B cell (primary cell): ENCODE measurements around the gene PSMD1. TPM values are rescaled to one million over a fixed set of nuclear protein-coding genes. Genes with fewer than 3 reads are reported as not detected.

Experiments
- ATAC-seq: fragments of 200-7000 bp; cut with Tn5 transposase; one replicate; pipeline ENCODE4 v1.10.0; 2021; ENCODE audit warnings: low read depth, mild to moderate bottlenecking, moderate number of reproducible peaks, moderate library complexity
- CTCF ChIA-PET: fragments of 350-600 bp; sonication (Branson Sonifier 250); formaldehyde crosslinking; loops from one replicate; lab custom pipeline; 2021; ENCODE audit warnings: antibody characterized with exemption, inconsistent platforms; lab: Charles Lee
- POLR2A ChIA-PET: fragments of 350-600 bp; sonication (Branson Sonifier 250); formaldehyde crosslinking; loops from one replicate; lab custom pipeline; 2021; ENCODE audit warnings: antibody characterized with exemption; lab: Charles Lee
- DNase-seq: peaks from one replicate; pipeline ENCODE4 v3.0.0; 2013
- H2AFZ ChIP-seq: 2 replicates; pipeline ENCODE4 v1.6.1; 2012; ENCODE audit warnings: mild to moderate bottlenecking, low read depth, low read length; ENCODE audit not compliant: insufficient read depth, poor library complexity, severe bottlenecking
- H3K27ac ChIP-seq, 2 donors: 1 replicate in 1 of 2; 2 replicates in 1 of 2; pipeline ENCODE4 v1.5.1; 2012 to 2013; ENCODE audit warnings: low read length in 2 of 2, mild to moderate bottlenecking in 2 of 2, moderate library complexity in 1 of 2
- H3K27me3 ChIP-seq, 4 experiments: fragments of 200-600 bp in 1 of 4; sonication (generic) in 1 of 4; replicated peaks in 1 of 4; 1 replicate in 2 of 4; 2 replicates in 2 of 4; pipeline versions ENCODE4 v1.6.1 to v1.7.0; 2013 to 2016; ENCODE audit warnings: low read length in 3 of 4, mild to moderate bottlenecking in 2 of 4, mixed read lengths in 1 of 4, moderate library complexity in 1 of 4; ENCODE audit not compliant: insufficient read depth in 4 of 4, control insufficient read depth in 3 of 4; ENCODE audit errors: control extremely low read depth in 1 of 4
- H3K36me3 ChIP-seq, 2 experiments: replicated peaks in 1 of 2; 1 replicate in 1 of 2; 2 replicates in 1 of 2; pipeline versions ENCODE4 v1.6.1 to v1.7.1; 2013; ENCODE audit warnings: low read length in 1 of 2; ENCODE audit not compliant: insufficient read depth in 2 of 2, control insufficient read depth in 1 of 2; ENCODE audit errors: control extremely low read depth in 1 of 2, extremely low read depth in 1 of 2
- H3K4me1 ChIP-seq, 2 donors: fragments of 200-600 bp in 1 of 2; sonication (generic) in 1 of 2; 1 replicate in 1 of 2; 2 replicates in 1 of 2; pipeline versions ENCODE4 v1.5.1 to v1.6.1; 2013 to 2017; ENCODE audit warnings: low read length in 2 of 2; ENCODE audit not compliant: control insufficient read depth in 2 of 2, insufficient read depth in 2 of 2
- H3K4me2 ChIP-seq: replicated peaks from 2 replicates; pipeline ENCODE3; 2012; ENCODE audit warnings: mild to moderate bottlenecking, low read depth, low read length; ENCODE audit not compliant: poor library complexity, severe bottlenecking
- H3K4me3 ChIP-seq, 5 experiments: fragments of 200-600 bp in 1 of 5; sonication (generic) in 1 of 5; 1 replicate in 3 of 5; 2 replicates in 2 of 5; pipeline versions ENCODE4 v1.5.1 to v1.7.0; 2011 to 2016; ENCODE audit warnings: low read length in 4 of 5, mild to moderate bottlenecking in 4 of 5, low read depth in 2 of 5, control low read depth in 1 of 5, moderate library complexity in 1 of 5; ENCODE audit not compliant: insufficient read depth in 1 of 5; ENCODE audit errors: control extremely low read depth in 1 of 5, extremely low read depth in 1 of 5
- H3K79me2 ChIP-seq: fragments of 200-600 bp; sonication (generic); one replicate; pipeline ENCODE4 v1.6.0; 2016; ENCODE audit warnings: low read length; ENCODE audit not compliant: control insufficient read depth, insufficient read depth
- H3K9ac ChIP-seq: fragments of 200-600 bp; sonication (generic); 2 replicates; pipeline ENCODE4 v1.6.1; 2017; ENCODE audit warnings: mild to moderate bottlenecking, low read length, moderate library complexity
- H3K9me3 ChIP-seq, 3 donors: one replicate each; pipeline versions ENCODE4 v1.6.1 to v1.7.1; 2013; ENCODE audit warnings: low read length in 2 of 3; ENCODE audit not compliant: control insufficient read depth in 2 of 3, insufficient read depth in 1 of 3; ENCODE audit errors: control extremely low read depth in 1 of 3
- H4K20me1 ChIP-seq: 2 replicates; pipeline ENCODE4 v1.6.0; 2012; ENCODE audit warnings: mild to moderate bottlenecking, low read length; ENCODE audit not compliant: insufficient read depth, control insufficient read depth, poor library complexity, severe bottlenecking
- H3K27ac Mint-ChIP-seq: one replicate; pipeline ENCODE4 v1.8.0; 2021; ENCODE audit warnings: mixed read lengths
- H3K27me3 Mint-ChIP-seq: one replicate; pipeline ENCODE4 v1.8.0; 2021; ENCODE audit warnings: mixed read lengths
- H3K4me1 Mint-ChIP-seq: one replicate; pipeline ENCODE4 v1.8.0; 2021; ENCODE audit warnings: mixed read lengths
- H3K4me3 Mint-ChIP-seq: one replicate; pipeline ENCODE4 v1.8.0; 2021; ENCODE audit warnings: mixed read lengths
- H3K9me3 Mint-ChIP-seq: one replicate; pipeline ENCODE4 v1.8.0; 2022; ENCODE audit warnings: mixed read lengths; ENCODE audit not compliant: insufficient read depth
- CTCF ChIP-seq: fragments of 200-600 bp; IDR thresholded peaks from one replicate; pipeline ENCODE4 v1.8.0; 2022; ENCODE audit warnings: antibody characterized with exemption, mild to moderate bottlenecking
- EZH2 ChIP-seq: IDR thresholded peaks from 2 replicates; pipeline ENCODE4 v1.6.1; 2012; ENCODE audit warnings: borderline replicate concordance, low read depth, mild to moderate bottlenecking, moderate library complexity, low read length; ENCODE audit not compliant: insufficient read depth, poor library complexity, severe bottlenecking
- WGBS: methylation state at CpG from one replicate; pipeline ENCODE4 v1.1.5; 2013; ENCODE audit warnings: missing lambda C conversion rate; ENCODE audit not compliant: insufficient coverage; 5-methylcytosine and 5-hydroxymethylcytosine counted together
- intact Hi-C: fragments of 100-400 bp; cut with micrococcal nuclease; formaldehyde crosslinking; loops from one replicate; pipeline ENCODE4 v1.10.0; 2022
- polyA plus RNA-seq: library from polyadenylated mRNA; depleted of rRNA; stranded (reverse); fragments of >200 nt; gene quantifications from 2 replicates; pipeline ENCODE4 v1.2.3, GENCODE V29; 2012
- total RNA-seq, 2 donors: library from RNA; stranded (reverse); fragments of 120-200 nt in 1 of 2; gene quantifications; 1 replicate in 1 of 2; 2 replicates in 1 of 2; pipeline versions ENCODE4 v1.2.3 to v1.2.4, GENCODE V29; 2013 to 2022

PSMD1 gene
- total and polyA plus RNA-seq, 2 donors (not counting 1 experiment from before 2014, with no cell fraction given), result 21.5 to 48.2 TPM

DNA sequence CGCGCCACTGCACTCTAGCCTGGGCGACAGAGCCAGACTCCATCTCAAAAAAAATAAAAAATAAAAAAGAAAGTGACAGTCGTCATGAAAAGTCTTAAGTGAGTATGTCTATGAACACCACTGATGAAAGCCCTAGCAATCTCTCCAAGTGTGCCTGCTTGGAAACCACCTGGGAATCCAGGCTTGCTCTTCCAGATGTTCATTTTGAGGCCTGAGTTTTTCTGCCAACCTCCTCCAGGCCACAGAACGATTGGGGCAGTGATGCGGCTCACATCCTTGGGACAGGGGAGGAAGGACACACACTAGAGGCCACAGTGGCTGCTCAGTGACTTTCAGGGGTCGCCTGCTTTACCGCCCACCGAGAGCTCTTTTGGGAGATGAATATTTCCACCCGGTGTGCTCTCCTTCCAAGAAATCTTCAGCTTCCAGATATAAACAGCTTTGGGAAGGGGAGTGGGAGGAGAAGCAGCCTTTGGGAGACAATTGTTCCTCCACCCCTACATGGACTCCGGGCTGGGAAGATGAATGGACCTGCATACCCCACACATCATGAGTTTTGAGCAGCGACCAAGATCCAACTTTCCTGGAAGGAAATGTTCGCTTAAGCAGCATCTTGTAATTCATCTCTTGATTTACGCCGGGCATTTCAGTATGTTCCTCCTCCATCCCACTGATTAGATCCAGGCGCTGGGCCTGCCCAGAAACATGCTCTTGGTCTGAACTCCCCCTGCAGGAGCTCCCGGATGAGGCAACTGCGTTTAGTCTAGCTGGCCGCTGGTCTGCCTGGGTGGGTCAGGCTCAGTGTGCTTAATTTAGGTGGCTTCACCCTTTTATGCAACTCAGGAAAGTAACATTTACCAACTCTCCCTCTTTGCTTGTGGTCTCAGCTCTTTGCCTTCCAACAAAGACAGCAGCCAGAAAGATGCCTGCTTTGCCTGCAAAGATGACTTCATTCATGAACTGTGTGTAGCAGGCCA is 135.5 kb downstream of the PSMD1 start:
- H3K9ac ChIP-seq, result no peak overlapping the region
- H3K27me3 Mint-ChIP-seq, result peaks cover 49% of the 10 kb centered on the region
- peaks cover 0 to 22% (median 3%) of the 10 kb centered on the region in 4 experiments for H3K27me3 ChIP-seq
- H3K4me2 ChIP-seq, result no peak overlapping the region
- TF ChIP-seq EZH2 (no peak), CTCF (no peak)
- no peak for DNase-seq
- H3K79me2 ChIP-seq, result no peaks in the 10 kb centered on the region
- no peaks in the 10 kb centered on the region for H4K20me1 ChIP-seq
- peaks cover 0 to 3% of the 10 kb centered on the region in 2 donors for H3K4me1 ChIP-seq
- peaks cover 0 to 3% (median 0%) of the 10 kb centered on the region in 3 donors for H3K9me3 ChIP-seq
- ChIA-PET CTCF (interaction anchor here (0.8 kb wide), 1 partner anchor 260 kb away, joined by 5 read pairs; no protein-coding TSS in a partner anchor), POLR2A (interaction anchor here (0.5 to 0.6 kb wide), 2 partner anchors 128 to 149 kb away, joined by 3 to 5 read pairs; no protein-coding TSS in a partner anchor)
- no peaks in the 10 kb centered on the region for H3K36me3 ChIP-seq
- no peak overlapping the region for H3K4me3 Mint-ChIP-seq
- no peak overlapping the region for H2AFZ ChIP-seq
- peaks cover 2% of the 10 kb centered on the region for H3K4me1 Mint-ChIP-seq
- ATAC-seq, result no peak
- 90% methylated on average over 8 of the region's 19 CpGs for WGBS
- no peak overlapping the region for H3K27ac ChIP-seq
- H3K4me3 ChIP-seq, result no peak overlapping the region
- H3K9me3 Mint-ChIP-seq, result no peaks in the 10 kb centered on the region
- no peak overlapping the region for H3K27ac Mint-ChIP-seq
- intact Hi-C loops, result no loop called here

DNA sequence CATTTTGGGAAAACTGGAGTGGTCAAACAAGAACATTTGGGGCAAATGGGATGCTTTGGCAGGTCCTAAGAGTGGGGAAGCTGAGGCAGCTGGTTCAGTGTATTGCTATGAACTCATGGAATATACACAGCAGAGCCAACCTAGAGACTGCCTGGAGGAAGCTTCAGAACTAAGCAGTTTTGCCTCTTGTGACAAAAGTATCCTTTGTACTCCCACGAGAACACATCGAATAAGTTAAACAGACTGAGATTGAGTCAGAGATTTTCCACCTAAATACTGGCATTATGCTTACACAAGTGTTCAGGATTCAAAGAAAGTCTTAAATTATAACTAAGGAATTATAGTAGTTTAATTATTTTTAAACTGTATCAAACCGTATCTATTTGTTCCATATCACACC is 136.5 kb downstream of the PSMD1 start:
- WGBS, result 60% methylated on average over 1 of the region's 3 CpGs
- intact Hi-C loops, result no loop called here
- CTCF ChIA-PET, result interaction anchor here (0.7 to 0.8 kb wide), 2 partner anchors 34 to 259 kb away, joined by 3 to 5 read pairs; no protein-coding TSS in a partner anchor
- Mint-ChIP-seq H3K4me3 (no peak overlapping the region), H3K4me1 (peaks cover 4% of the 10 kb centered on the region), H3K27ac (no peak overlapping the region), H3K27me3 (peaks cover 41% of the 10 kb centered on the region), H3K9me3 (no peaks in the 10 kb centered on the region)
- POLR2A ChIA-PET, result no interaction called here
- DNase-seq (no peak), ATAC-seq (no peak)
- no peak overlapping the region for H2AFZ ChIP-seq
- H3K4me1 ChIP-seq, result peaks cover 4 to 10% of the 10 kb centered on the region in 2 donors
- TF ChIP-seq EZH2 (no peak), CTCF (no peak)
- peaks cover 0 to 22% (median 3%) of the 10 kb centered on the region in 4 experiments for H3K27me3 ChIP-seq
- no peak overlapping the region for H3K4me2 ChIP-seq
- no peaks in the 10 kb centered on the region for H3K36me3 ChIP-seq
- H3K27ac ChIP-seq, result no peak overlapping the region
- no peak overlapping the region for H3K9ac ChIP-seq
- peaks cover 0 to 3% (median 0%) of the 10 kb centered on the region in 3 donors for H3K9me3 ChIP-seq
- no peak overlapping the region for H3K4me3 ChIP-seq
- H3K79me2 ChIP-seq, result no peaks in the 10 kb centered on the region
- H4K20me1 ChIP-seq, result no peaks in the 10 kb centered on the region
